ENCODE results near the gene MCM7. TPM values are rescaled to one million over a fixed set of nuclear protein-coding genes. Genes with fewer than 3 reads are reported as not detected.

Gene MCM7
- total RNA-seq, 1 donor from 2014 or later, result 206 TPM

- peaks cover 2% of the 10 kb centered on the region for H3K4me1 Mint-ChIP-seq
- no peaks in the 10 kb centered on the region for H3K9me3 Mint-ChIP-seq
- no peak for DNase-seq (ENCODE audit: low spot score)
- peaks cover 17% of the 10 kb centered on the region for H3K36me3 Mint-ChIP-seq
- H4K20me1 ChIP-seq (ENCODE audit: low read depth), result no peaks in the 10 kb centered on the region
- no peak overlapping the region for H3K27ac Mint-ChIP-seq
- H3K36me3 ChIP-seq, result no peaks in the 10 kb centered on the region
- no peak overlapping the region for H3K4me2 ChIP-seq
- peaks cover 3% of the 10 kb centered on the region for H3F3A ChIP-seq (ENCODE audit: low read depth)
- peaks cover 5% of the 10 kb centered on the region for H3K27me3 Mint-ChIP-seq (ENCODE audit: insufficient read depth, low read depth)
- H3K27ac ChIP-seq, result no peak overlapping the region
- no peaks in the 10 kb centered on the region for H3K27me3 ChIP-seq
- no peaks in the 10 kb centered on the region for H3K79me2 ChIP-seq (ENCODE audit: low read depth)
- no peak overlapping the region for H3K4me3 ChIP-seq
- no peaks in the 10 kb centered on the region for H3K9me3 ChIP-seq (ENCODE audit: low read depth)
- no peak overlapping the region for H2AFZ ChIP-seq (replicated peaks)
- no peak overlapping the region for H3K9ac ChIP-seq
- no peak for TF ChIP-seq CTCF (IDR thresholded peaks at IDR 0.05)
- TF ChIP-seq EZH2 (IDR thresholded peaks at IDR 0.05), result no peak
- TF ChIP-seq EZH2phosphoT487 (IDR thresholded peaks at IDR 0.05), result no peak
- no peak overlapping the region for H3K4me3 Mint-ChIP-seq
- H3K4me1 ChIP-seq, result no peaks in the 10 kb centered on the region
Measured at GRCh38 chr7:100111156-100111555, 10.0 kb upstream of the MCM7 start.

GRCh38 chr7:100109521-100110163 lies 8.4 kb upstream of the MCM7 start:
- Histone ChIP-seq H3K27me3 (no peaks in the 10 kb centered on the region), H3K4me3 (no peak overlapping the region), H3K4me1 (no peaks in the 10 kb centered on the region), H3K79me2 (ENCODE audit: low read depth) (no peaks in the 10 kb centered on the region), H3K9ac (no peak overlapping the region), H2AFZ (replicated peaks) (no peak overlapping the region), H4K20me1 (ENCODE audit: low read depth) (no peaks in the 10 kb centered on the region), H3K4me2 (no peak overlapping the region), H3K27ac (no peak overlapping the region), H3K9me3 (ENCODE audit: low read depth) (no peaks in the 10 kb centered on the region), H3F3A (ENCODE audit: low read depth) (peaks cover 3% of the 10 kb centered on the region), H3K36me3 (no peaks in the 10 kb centered on the region)
- no peaks in the 10 kb centered on the region for H3K9me3 Mint-ChIP-seq
- no peak overlapping the region for H3K4me3 Mint-ChIP-seq
- TF ChIP-seq EZH2 (IDR thresholded peaks at IDR 0.05), result no peak
- no peak for TF ChIP-seq EZH2phosphoT487 (IDR thresholded peaks at IDR 0.05)
- TF ChIP-seq CTCF (IDR thresholded peaks at IDR 0.05), result no peak
- H3K27me3 Mint-ChIP-seq (ENCODE audit: insufficient read depth, low read depth), result peaks cover 7% of the 10 kb centered on the region
- no peak for DNase-seq (ENCODE audit: low spot score)
- H3K36me3 Mint-ChIP-seq, result peaks cover 14% of the 10 kb centered on the region
- H3K4me1 Mint-ChIP-seq, result peaks cover 2% of the 10 kb centered on the region
- no peak overlapping the region for H3K27ac Mint-ChIP-seq

- Histone ChIP-seq H3F3A (ENCODE audit: low read depth) (peaks cover 3% of the 10 kb centered on the region), H4K20me1 (ENCODE audit: low read depth) (no peaks in the 10 kb centered on the region), H3K4me2 (no peak overlapping the region), H2AFZ (replicated peaks) (no peak overlapping the region), H3K27me3 (no peaks in the 10 kb centered on the region), H3K27ac (no peak overlapping the region), H3K79me2 (ENCODE audit: low read depth) (peaks cover under 1% of the 10 kb centered on the region), H3K9ac (no peak overlapping the region), H3K4me1 (no peaks in the 10 kb centered on the region), H3K4me3 (no peak overlapping the region), H3K36me3 (no peaks in the 10 kb centered on the region), H3K9me3 (ENCODE audit: low read depth) (no peaks in the 10 kb centered on the region)
- Mint-ChIP-seq H3K27ac (no peak overlapping the region), H3K9me3 (no peaks in the 10 kb centered on the region), H3K4me1 (peaks cover 10% of the 10 kb centered on the region), H3K36me3 (peaks cover 20% of the 10 kb centered on the region), H3K27me3 (ENCODE audit: insufficient read depth, low read depth) (peaks cover 10% of the 10 kb centered on the region), H3K4me3 (no peak overlapping the region)
- DNase-seq (ENCODE audit: low spot score), result no peak
- TF ChIP-seq CTCF (IDR thresholded peaks at IDR 0.05) (no peak), EZH2 (IDR thresholded peaks at IDR 0.05) (no peak), EZH2phosphoT487 (IDR thresholded peaks at IDR 0.05) (no peak)
Measured at GRCh38 chr7:100107890-100108289, 6.7 kb upstream of the MCM7 start.

Measured in neural progenitor cell (in vitro differentiated cells).